Measurements from ENCODE around the gene NEK11.

NEK11 gene

DNA sequence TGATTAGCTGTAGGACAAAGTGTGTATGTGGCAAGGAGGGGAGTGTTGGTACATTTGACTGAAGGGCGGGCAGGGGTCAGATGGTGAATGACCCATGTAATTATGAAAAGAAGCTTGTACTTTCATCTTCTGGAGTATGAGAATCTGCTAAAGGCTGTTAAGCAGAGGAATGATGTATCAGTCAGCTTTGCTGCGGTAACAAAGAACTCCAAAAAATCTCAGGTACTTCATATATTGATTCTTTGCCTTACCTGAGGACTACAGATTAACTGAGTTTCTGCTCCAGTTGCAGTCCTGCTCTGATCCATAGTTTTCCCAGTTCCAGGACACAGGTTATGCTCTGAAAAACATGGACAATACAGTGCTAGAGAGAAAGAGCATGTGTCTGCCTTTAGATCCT lies 115.1 kb downstream of the NEK11 start:
- no peak for DNase-seq (ENCODE audit: low spot score)

DNA sequence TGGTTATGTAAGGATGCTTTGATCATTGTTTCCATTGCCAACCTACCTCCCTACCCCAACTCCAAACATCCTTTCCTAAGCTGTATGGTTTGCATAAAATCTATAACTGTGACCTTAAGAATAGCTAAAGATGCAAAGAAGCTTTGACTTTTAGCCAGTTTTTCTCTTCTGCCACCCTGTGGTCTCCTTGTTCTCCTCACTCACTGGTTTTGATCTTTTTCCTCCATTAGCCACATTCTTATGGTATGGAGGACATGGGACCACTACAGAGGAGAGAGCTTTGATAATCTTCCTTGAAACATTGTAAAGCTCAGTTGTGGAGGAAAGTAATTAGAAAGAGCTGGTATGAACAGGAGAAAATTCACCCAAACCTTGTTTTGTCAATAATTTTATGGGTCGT lies 115.9 kb downstream of the NEK11 start:
- DNase-seq (ENCODE audit: low spot score): no peak

DNA sequence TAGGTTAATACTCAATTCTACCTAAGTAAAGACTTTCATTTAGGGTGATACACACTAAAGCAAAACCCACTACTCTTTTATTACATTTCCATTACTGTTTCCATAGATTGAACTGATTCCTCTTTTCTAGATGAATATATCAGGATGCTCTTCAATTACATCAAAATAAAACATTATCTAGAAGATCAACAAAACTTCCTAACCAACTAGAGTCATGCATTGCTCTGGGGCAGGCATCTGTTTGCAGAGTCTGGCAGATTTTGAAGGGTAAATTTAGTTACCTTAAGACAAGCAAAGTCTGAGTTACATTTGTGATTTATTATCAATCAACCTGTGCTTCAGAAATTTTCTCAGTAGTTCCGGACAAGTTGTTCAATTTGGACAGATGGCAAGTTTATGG lies 117.1 kb downstream of the NEK11 start:
- DNase-seq (ENCODE audit: low spot score): no peak

DNA sequence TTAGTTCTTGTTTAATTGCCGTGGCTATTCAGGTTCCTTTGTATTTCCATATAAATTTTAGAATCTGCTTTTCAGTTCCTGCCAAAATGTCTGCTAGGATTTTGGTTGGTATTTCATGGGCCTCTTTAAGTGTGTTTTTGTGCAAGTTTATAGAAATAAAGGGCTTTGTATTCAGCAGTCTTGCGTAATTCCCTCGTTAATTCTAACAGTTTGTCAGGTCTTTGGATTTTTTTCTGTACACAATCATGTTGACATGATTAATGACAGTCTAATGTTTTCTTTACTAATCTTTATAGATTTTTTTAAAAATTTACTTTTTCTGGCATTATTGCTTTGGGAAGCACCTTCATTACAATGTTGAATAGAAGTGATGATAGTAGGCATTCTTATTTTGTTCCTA lies 120.9 kb downstream of the NEK11 start:
- DNase-seq (ENCODE audit: low spot score): no peak

DNA sequence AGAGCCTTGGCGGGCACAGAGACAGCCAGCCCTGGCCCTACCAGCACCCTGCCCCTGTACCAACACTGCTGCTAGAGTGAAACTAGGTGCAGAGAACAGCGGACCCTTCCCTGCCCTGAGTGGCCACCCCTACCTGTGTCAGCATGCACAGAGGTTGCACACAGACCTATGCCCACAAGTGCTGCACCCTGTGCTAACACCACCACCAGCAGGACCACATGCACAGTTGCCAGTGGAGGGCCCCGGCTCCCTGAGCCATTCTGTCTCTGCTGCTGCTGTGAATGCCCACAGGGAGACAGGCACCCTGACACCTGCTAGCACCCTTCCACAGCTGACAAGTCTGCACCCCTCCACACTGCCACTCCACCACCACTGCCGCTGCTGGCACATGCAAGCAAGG lies 131.8 kb downstream of the NEK11 start:
- no peak for DNase-seq (ENCODE audit: low spot score)

DNA sequence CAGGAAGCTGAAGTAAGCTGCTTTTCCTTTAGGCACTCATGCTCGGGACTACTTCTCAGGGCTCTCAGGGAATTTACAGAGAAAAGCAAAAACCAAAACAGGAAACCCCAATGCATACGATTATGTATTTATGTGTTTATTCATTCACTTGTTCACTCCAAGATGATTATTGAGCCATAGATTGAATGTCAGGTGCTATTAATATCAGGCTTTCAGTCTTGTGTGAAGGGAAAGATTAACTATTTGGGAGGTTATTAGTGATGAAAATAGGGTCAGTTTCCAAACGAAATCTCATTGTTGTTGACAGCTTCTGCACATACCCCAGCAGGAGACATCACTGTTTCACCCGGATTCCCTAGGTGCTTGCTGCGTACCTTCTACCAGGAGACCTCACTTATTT lies 135.8 kb downstream of the NEK11 start:
- DNase-seq (ENCODE audit: low spot score): no peak

DNA sequence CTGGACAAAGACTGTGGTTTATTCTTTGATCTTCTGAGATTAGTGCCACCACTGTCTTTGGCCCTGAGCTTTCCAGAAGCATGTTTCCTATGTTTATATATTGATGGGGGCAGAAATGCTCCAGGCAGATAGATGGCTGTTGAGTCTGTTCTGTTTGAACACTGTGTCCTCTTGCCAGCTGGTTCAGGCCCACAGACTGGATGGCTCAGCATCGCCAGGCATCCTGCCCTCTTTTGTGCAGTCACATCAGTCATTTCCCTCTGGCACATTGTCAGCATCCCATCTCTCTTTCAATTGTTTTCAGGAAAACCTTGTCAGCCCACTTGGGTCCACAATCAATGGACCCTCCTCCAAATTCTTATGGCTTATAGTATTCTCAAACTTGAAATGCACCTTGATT lies 141.2 kb downstream of the NEK11 start:
- DNase-seq (ENCODE audit: low spot score): no peak

DNA sequence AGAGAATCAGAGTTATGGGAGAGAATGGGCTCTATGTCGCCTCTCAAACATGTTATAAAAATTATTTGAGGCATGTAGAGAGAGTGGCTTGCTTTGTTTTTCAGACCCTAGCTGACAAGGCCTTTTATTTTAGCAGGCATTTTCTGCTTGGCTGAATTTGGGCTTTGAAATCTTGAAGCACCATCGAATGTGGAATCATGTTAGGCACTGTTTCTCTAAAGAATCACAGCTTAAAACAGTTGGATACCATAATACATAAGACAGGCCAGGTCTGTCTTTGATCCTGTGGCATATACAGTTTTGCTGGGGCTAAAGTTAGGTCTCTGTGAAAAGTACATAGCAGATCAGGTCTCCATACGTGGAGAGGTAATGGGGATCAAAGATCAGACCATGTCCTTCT lies 142.7 kb downstream of the NEK11 start:
- no peak for DNase-seq (ENCODE audit: low spot score)

DNA sequence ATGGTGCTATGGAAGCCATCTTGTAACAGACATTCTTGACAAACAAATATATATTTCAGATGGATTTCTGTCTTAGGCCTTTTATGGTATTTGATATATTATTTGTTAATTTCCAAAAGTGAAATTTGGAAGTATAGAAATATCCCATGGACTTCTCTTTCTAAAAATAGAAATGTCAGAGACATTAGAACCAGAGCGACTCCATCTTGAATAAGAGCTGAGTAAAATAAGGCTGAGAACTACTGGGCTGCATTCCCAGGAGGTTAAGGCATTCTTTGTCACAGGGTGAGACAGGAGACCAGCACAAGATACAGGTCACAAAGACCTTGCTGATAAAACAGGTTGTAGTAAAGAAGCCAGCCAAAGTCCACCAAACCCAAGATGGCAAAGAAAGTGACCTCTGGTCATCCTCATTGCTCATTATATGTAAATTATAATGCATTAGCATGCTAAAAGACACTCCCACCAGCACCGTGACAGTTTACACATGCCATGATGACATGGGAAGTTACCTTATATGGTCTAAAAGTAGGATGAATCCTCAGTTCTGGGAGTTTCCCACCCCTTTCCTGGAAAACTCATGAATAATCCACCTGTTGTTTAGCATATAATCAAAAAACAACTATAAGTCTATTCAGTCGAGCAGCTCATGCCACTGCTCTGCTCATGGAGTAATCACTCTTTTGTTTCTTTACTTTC lies 146.0 kb downstream of the NEK11 start:
- DNase-seq (ENCODE audit: low spot score): no peak

DNA sequence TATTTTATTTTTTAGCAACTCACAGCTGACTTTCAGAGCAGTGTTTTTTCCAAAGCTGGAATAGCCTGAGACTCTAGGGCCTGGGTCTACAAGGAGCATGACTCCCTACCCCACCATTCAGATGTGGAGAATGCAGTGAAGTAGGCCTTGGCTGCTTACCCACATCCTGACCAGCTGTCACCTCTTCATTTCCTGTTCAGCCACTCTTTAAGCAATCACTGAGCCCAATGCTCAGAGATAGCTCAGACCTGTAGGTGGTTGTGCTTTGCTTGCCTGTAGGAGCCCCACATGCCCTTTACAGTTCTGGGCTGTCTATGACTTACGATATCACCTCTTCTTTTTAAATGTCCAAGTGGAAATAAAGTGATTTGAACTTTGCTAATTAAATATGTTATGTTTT lies 148.1 kb downstream of the NEK11 start:
- DNase-seq (ENCODE audit: low spot score): no peak

DNA sequence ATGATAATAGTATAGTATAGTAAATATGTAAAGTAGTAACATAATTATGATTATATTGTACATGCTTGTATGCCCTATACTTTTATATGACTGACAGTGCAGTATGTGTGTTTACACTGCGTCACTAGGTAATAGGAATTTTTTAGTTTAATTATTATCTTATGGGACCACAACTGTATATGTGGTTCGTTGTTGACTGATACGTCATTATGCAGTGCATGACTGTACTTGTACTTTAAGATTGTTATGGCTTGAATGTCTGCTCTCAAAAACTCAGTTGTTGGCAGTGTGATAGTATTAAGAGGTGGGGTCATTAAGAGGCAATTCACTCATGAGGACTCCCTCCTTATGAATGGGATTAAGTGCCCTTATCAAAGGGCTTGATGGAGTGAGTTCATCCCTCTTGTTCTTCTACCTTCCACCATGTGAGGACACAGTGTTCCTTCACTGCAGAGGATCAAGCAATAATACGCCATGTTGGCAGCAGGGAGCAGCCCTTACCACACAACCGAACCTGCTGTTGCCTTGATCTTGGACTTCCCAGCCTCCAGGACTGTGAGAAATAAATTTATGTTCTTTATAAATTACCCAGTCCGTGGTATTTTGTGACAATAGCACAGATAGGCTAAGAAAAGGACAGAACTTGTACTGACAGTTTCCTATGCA lies 152.2 kb downstream of the NEK11 start:
- DNase-seq (ENCODE audit: low spot score): no peak

DNA sequence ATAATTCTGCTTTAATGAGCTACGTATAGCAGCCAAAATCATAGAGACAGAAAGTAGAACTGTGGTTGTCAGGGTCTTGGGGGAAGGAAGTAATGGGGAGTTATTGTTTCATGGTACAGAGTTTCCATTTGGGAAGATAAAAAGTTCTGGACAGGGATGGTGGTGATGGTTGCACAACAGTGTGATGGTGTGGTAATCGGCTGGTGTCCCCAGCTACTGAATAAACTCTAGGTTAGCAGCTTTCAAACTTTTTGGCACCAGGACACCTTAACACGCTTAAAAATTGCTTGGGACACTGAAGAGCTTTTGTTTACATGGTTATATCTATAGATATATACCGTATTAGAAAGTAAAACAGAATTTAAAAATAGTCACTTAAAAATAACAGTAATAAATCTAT lies 166.0 kb downstream of the NEK11 start:
- DNase-seq (ENCODE audit: low spot score): no peak

DNA sequence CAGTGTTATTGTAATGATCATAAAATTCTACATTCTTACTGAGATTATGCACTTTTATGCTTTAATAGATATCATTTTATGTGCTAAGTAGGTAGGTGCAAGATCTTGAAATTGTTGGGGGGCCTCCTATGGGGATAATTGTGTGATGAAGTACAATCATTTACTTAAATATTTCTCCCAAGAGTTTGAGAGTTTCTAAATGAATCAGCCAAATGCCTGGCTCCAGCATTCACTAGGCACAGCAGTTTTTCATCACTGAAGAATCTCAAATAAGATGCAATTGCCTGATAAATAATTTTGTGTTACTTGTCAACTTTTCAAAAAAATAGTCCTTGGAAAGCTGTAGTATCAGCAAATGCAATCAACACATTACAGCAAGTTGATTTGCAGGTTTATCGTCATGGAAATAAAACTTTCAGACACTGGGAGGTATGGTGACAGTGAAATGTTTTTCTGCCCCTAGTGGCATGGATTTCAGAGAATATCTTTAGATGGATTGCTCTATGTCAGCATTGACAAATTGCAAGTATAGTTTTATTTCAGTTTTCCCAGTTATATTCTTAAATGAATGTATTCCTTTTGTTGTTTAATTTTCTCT lies 167.1 kb downstream of the NEK11 start:
- DNase-seq (ENCODE audit: low spot score): no peak

DNA sequence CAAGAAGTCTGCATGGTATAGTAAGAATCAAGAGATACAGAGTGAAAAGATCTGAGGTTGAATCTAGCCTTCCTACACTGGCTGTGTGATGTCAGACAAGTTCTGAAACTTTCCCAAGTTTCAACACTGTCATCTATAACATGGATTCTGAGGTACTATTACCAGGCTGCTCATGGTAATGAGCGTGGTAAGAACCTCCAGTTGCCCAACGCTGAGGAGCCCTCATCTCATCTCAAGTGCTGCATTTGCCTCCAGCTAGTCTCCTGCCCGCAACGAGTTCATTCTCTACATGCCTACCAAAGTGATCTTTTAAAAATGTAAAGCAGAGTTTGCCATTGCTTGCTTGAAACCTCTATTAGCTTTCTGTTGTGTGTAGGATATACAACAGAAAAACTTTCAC lies 168.1 kb downstream of the NEK11 start:
- no peak for DNase-seq (ENCODE audit: low spot score)

DNA sequence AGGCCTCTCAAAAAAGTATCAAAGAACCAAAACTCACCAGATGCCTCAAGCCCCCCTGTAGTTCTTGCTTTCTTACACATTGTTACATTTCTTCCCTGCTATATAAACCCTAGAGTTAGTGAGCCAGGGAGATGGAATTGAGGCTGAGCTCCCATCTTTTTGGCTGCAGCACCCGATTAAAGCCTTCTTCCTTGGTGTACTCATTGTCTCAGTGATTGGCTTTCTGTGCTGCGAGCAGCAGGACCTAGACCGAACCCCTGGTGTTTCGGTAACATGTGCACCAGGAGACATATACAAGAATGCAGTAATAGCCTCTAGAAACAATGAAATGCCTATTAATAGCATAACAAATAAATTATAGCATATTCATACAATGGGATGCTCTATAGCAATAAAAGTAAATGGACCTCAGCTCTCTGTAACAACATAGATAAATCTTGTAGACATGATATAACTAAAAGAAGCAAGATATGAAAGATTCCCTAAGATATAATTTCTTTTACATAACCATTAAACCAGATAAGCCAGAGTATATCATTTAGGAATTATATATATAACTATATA lies 174.0 kb downstream of the NEK11 start:
- no peak for DNase-seq (ENCODE audit: low spot score)

DNA sequence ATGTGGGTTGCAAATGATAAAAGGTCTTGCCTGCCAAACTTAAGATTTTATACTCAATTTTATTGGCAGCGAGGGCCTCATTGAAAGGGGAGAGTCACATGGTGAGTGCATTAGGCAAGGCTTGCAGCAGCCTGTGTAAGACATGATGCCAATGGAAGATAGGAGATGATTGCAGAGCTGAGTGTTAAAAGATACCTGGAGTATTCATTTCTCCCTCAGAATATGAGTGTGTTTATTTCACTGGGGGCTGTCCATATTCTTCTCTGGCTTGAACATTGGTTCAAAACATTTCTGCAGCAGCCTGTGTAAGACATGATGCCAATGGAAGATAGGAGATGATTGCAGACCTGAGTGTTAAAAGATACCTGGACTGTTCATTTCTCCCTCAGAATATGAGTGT lies 189.7 kb downstream of the NEK11 start:
- no peak for DNase-seq (ENCODE audit: low spot score)

DNA sequence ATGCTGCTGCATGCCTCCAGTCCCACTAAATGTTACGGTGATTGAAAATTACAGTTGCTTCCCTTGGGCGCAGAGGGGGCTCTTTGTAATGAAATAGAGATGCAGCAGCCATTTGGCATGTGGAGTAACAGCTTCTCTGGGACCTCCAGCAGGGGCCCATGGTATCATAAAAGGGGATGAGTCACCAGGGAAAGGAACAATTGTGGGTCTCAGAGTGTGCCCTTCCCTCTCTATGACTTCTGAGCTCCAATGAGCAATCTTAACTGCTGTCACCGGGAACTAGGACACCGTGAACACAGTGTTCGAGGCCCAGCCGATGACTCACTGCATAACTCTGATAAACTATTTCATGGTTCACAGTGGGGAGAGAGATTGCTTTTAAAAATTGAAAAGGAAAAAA lies 190.1 kb downstream of the NEK11 start:
- no peak for DNase-seq (ENCODE audit: low spot score)

DNA sequence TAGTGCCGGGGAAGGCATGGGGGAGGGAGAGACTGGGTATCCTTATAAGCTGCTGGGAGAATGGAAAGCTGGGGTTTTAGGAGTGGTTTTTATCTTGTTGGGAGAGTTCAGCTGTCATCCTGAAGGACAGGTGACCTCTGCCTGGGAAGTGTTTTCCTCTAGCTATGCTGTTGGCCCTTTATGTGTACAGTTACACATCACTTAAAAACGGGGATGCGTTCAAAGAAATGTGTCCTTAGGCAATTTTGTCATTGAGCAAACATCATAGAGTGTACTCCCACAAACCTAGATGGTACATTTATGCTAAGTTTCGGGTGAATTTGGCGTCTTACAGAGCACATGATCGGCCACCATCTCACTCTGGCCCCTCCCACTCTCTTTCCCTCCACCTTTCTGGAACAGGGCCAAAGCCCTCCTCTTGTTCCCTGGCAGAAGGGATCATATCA lies 190.6 kb downstream of the NEK11 start:
- DNase-seq (ENCODE audit: low spot score): no peak

DNA sequence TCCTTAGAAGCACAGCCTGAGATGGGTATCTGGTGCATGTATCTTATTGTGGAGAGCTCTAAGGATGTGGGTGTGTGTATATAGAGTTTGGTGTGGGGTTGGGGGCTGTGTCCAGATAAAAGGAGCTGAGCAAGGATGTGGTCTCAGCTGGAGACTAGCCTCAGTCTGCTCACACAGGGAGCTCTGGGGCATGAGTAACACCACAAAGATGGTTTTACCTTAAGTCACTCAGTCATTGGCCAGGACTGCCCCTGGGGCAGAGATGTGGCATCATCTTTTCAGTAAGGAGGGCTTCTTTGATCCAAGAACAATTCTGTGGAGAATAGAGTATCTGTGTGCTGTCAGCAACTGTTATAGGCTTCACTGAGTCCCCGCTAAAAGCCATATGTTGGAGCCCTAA lies 191.5 kb downstream of the NEK11 start:
- no peak for DNase-seq (ENCODE audit: low spot score)

DNA sequence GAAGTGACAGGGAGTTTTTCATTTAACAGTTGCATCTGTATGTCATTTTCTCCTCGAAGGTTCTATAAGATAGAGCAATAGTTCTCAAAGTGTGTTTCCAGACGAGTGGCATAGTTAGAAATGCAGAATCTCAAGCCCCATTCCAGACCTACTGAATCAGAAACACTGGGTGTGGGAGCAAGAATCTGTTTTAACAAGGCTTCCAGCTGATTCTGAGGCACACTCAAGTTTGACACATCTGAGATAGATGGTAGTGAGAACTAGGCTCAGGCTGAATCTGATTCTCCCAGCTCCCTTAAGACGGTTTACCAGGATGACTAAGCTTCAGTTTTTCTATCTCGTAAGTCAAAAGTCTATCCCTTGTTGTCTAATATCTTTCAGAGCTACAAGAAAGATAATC lies 195.1 kb downstream of the NEK11 start:
- DNase-seq (ENCODE audit: low spot score): no peak

DNA sequence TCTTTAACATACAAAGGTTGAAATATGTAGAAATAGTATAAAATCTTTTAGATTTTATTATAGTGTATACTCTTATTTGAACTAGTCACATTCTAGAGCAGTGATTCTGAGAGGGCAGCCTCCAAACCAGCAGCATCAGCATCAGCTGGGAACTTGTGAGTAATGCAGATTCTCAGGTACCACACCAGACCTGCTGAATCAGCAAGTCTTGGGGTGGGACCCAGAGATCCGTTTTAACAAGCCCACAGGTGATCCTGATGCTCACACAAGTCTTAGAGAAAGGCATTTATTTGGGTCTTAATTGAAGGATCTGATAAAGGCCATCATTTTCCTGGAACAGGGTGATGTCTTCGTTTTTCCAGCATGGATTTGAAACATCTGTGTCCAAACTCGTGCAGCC lies 195.9 kb downstream of the NEK11 start:
- no peak for DNase-seq (ENCODE audit: low spot score)

DNA sequence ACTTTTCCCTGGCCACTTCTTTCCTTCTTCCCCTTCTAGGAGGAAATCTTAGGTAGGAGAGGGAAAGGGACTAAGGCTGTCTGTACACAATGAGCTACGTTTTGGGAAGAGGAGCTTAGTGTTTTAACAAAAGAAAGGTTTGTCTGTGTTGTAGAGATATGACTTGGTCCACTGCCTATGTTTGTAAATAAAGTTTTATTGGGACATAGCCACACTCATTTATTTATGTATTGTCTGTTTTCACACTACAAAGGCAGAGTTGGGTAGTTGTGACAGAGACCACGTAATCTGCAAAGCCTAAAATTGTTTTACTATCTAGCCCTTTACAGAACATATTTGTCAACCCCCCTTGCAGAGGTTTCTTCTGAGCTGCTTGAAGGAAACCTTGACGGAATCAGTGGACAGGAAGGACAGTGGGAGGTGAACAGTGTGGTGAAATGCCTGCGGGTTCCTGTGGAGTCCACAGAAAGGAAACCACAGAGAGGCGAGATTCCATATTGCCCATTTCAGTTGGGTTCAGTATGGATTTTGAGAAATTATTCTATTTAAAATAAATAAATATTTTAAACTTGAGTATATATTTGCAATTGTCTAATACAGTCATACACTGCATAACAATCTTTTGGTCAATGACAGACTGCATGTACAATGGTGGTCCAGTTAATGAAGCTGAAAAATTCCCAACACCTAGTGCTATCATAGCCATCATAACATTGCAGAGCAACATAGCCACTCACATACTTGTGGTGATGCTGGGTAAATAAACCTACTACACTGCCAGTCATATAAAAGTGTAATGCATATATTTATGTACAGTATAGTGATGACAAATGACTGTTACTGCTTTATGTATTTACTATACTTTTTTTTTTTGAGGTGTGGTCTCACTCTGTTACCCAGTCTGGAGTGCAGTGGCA lies 197.0 kb downstream of the NEK11 start:
- no peak for DNase-seq (ENCODE audit: low spot score)
